Activated CD8-positive, alpha-beta T cell treated with anti-CD3 and anti-CD28 coated beads for 36 hours (primary cell): ENCODE measurements around the gene SLC1A4. TPM values are rescaled to one million over a fixed set of nuclear protein-coding genes. Genes with fewer than 3 reads are reported as not detected.
"Not testable (repeated sequence)": the region's sequence is repeated elsewhere in the genome, so short reads cannot be mapped to it uniquely, and the experiment has no call there.

Source experiments
- ATAC-seq: fragments of 200-7000 bp; cut with Tn5 transposase; one replicate; pipeline ENCODE4 v1.10.0; 2021; ENCODE audit warnings: mild to moderate bottlenecking, moderate library complexity
- CTCF ChIA-PET: fragments of 350-600 bp; sonication (Branson Sonifier 250); formaldehyde crosslinking; loops from one replicate; lab custom pipeline; 2021; ENCODE audit warnings: antibody characterized with exemption; lab: Charles Lee
- POLR2A ChIA-PET: fragments of 350-600 bp; sonication (Branson Sonifier 250); formaldehyde crosslinking; loops from one replicate; lab custom pipeline; 2021; ENCODE audit warnings: antibody characterized with exemption; lab: Charles Lee
- DNase-seq: peaks from one replicate; pipeline ENCODE4 v3.0.0-alpha.2; 2020
- H3K27ac Mint-ChIP-seq: one replicate; pipeline ENCODE4 v1.8.0; 2021; ENCODE audit warnings: mild to moderate bottlenecking, mixed read lengths
- H3K27me3 Mint-ChIP-seq: one replicate; pipeline ENCODE4 v1.8.0; 2021; ENCODE audit warnings: mixed read lengths
- H3K36me3 Mint-ChIP-seq: one replicate; pipeline ENCODE4 v1.8.0; 2021; ENCODE audit warnings: low read depth, mixed read lengths
- H3K4me1 Mint-ChIP-seq: one replicate; pipeline ENCODE4 v1.8.0; 2021; ENCODE audit warnings: low read depth, mixed read lengths
- H3K4me3 Mint-ChIP-seq: one replicate; pipeline ENCODE4 v1.8.0; 2021; ENCODE audit warnings: mild to moderate bottlenecking, moderate library complexity, mixed read lengths
- H3K9me3 Mint-ChIP-seq: one replicate; pipeline ENCODE4 v1.8.0; 2021; ENCODE audit warnings: mixed read lengths
- intact Hi-C: fragments of 100-400 bp; cut with micrococcal nuclease; formaldehyde crosslinking; loops from one replicate; pipeline ENCODE4 v1.10.0; 2022
- total RNA-seq, 2 experiments: library from RNA; stranded (reverse); gene quantifications; one replicate each; pipeline ENCODE4 v1.2.3, GENCODE V29; 2021
- TF ChIP-seq, protein P1 (sequence below): fragments of 200-600 bp; IDR thresholded peaks from one replicate; pipeline ENCODE4 v1.8.0; 2022; ENCODE audit warnings: antibody characterized with exemption, mild to moderate bottlenecking

The SLC1A4 gene
- total RNA-seq, 2 experiments from 2014 or later: 14.6 to 14.9 TPM

DNA sequence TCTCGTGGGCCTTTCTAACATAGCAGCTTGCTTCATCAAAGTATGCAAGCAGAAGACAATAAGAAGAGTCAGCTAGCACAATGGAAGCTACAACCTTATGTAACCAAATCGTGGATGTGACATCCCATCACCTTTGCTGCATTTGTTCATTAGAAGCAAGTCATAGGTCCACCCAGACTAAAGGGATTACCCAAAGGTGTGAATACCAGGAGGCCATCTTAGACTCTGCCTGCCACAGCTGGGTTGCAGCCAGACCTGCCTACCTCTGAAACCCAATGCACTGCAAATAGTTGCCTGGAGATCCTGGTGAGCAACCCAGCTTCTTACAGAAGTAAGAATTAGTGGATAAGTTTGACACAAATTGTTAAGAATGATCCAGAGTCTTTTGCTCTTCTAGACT, 10.6 kb downstream of the SLC1A4 start:
- ATAC-seq (no peak), DNase-seq (no peak)
- Mint-ChIP-seq H3K27ac (no peak overlapping the region), H3K4me3 (no peak overlapping the region), H3K36me3 (peaks cover 15% of the 10 kb centered on the region), H3K9me3 (no peaks in the 10 kb centered on the region), H3K4me1 (peaks cover 2% of the 10 kb centered on the region), H3K27me3 (no peaks in the 10 kb centered on the region)
- intact Hi-C loops: no loop called here
- POLR2A ChIA-PET: interaction anchor here (0.6 to 1.4 kb wide), 2 partner anchors 11 to 14 kb away, joined by 3 to 4 read pairs; no protein-coding TSS in a partner anchor
- CTCF ChIA-PET: interaction anchor here (1.0 to 1.9 kb wide), 4 partner anchors 8 to 82 kb away, joined by 3 to 8 read pairs (median 4); partner anchors contain the start of gene SLC1A4
- TF ChIP-seq, protein P1, sequence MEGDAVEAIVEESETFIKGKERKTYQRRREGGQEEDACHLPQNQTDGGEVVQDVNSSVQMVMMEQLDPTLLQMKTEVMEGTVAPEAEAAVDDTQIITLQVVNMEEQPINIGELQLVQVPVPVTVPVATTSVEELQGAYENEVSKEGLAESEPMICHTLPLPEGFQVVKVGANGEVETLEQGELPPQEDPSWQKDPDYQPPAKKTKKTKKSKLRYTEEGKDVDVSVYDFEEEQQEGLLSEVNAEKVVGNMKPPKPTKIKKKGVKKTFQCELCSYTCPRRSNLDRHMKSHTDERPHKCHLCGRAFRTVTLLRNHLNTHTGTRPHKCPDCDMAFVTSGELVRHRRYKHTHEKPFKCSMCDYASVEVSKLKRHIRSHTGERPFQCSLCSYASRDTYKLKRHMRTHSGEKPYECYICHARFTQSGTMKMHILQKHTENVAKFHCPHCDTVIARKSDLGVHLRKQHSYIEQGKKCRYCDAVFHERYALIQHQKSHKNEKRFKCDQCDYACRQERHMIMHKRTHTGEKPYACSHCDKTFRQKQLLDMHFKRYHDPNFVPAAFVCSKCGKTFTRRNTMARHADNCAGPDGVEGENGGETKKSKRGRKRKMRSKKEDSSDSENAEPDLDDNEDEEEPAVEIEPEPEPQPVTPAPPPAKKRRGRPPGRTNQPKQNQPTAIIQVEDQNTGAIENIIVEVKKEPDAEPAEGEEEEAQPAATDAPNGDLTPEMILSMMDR: no peak

DNA sequence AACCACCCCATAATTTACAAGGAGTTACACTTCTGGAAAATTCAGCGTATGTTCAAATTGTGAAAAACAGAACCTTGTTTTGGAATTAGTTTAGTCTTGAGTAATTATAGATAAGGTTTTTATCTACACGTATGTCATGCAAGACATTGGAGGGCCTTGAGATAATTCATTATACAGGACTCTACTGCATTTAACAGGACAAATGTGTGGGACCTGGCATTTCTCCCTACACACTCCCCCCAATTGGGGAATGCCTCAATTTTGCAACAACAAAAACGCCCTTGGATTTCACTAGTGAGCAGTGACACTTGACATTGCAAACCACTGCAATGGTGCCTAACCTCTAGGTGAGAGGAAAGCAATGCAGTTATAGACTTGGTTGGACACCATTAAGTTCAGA, 11.4 kb downstream of the SLC1A4 start:
- TF ChIP-seq, protein P1: no peak
- intact Hi-C loops: no loop called here
- Mint-ChIP-seq H3K27ac (no peak overlapping the region), H3K4me3 (no peak overlapping the region), H3K27me3 (no peaks in the 10 kb centered on the region), H3K4me1 (peaks cover 2% of the 10 kb centered on the region), H3K9me3 (no peaks in the 10 kb centered on the region), H3K36me3 (peaks cover 20% of the 10 kb centered on the region)
- ATAC-seq (no peak), DNase-seq (no peak)
- ChIA-PET CTCF (no interaction called here), POLR2A (no interaction called here)

DNA sequence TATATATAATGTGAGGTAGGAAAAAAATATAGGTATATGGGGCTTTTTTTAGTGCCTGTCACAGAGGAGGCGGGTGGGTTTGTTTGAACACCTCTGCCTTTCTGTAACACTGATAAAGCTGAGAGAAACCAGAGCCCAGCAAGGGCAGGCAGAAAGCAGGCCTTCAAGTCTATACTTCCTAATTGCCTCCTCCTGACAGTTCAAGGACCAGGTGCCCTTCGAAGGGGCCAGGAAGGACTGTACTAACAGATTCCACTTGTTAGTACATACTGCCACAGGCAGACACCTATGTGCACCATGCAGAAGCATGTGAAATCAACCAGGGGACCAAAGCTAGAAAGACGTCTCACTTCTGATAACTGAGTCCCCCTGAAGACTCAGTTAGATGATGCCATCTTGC, 13.8 kb downstream of the SLC1A4 start:
- ATAC-seq: no peak
- Mint-ChIP-seq H3K36me3 (peaks cover 16% of the 10 kb centered on the region), H3K27me3 (no peaks in the 10 kb centered on the region), H3K9me3 (no peaks in the 10 kb centered on the region), H3K27ac (no peak overlapping the region), H3K4me3 (no peak overlapping the region), H3K4me1 (peaks cover 2% of the 10 kb centered on the region)
- TF ChIP-seq, protein P1: no peak
- no peak for DNase-seq
- ChIA-PET POLR2A (no interaction called here), CTCF (no interaction called here)
- intact Hi-C loops: no loop called here

DNA sequence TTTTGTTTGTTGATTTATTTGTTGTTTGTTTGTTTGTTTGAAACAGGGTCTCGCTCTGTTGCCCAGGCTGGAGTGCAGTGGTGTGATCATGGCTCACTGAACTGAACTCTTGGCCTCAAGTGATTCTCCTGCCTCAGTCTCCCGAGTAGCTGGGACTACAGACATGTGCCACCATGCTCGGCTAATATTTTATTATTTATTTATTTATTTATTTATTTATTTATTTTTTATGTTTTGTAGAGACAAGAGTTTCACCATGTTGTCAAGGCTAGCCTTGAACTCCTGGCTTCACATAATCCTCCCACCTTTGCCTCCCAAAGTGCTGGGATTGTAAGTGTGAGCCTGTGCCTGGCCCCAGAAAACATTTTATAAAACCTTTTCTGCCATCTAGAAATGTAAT, 15.0 kb downstream of the SLC1A4 start:
- H3K4me1 Mint-ChIP-seq, H3K9me3 Mint-ChIP-seq, H3K4me3 Mint-ChIP-seq, intact Hi-C loops, H3K27me3 Mint-ChIP-seq, CTCF ChIA-PET, DNase-seq, ATAC-seq, H3K27ac Mint-ChIP-seq: not testable (repeated sequence)
- POLR2A ChIA-PET: interaction anchor here (0.7 kb wide), 1 partner anchor 58 kb away, joined by 3 read pairs; no protein-coding TSS in a partner anchor
- H3K36me3 Mint-ChIP-seq: peaks cover 16% of the 10 kb centered on the region

DNA sequence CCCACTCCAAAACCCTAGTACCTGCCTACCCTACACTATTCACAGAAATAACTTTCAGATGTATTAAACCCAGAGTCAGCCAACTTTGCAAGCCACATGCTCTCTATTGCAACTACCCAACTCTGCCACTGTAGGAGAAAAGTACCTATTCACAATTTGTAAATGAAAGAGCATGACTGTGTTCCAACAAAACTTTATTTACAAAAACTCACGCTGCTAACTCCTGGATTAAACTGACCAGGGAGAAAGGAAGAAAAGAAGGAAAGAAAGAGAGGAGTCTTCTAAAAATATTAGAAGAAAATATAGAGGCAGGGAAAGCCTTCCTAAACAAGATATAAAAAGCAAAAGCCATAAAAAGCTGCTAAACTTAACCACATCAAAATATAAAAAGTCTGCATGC, 24.6 kb downstream of the SLC1A4 start:
- H3K27ac Mint-ChIP-seq: no peak overlapping the region
- H3K27me3 Mint-ChIP-seq: no peaks in the 10 kb centered on the region
- CTCF ChIA-PET: no interaction called here
- H3K4me3 Mint-ChIP-seq: no peak overlapping the region
- DNase-seq: no peak
- ATAC-seq: no peak
- intact Hi-C loops: no loop called here
- no peaks in the 10 kb centered on the region for H3K9me3 Mint-ChIP-seq
- H3K4me1 Mint-ChIP-seq: no peaks in the 10 kb centered on the region
- peaks cover 42% of the 10 kb centered on the region for H3K36me3 Mint-ChIP-seq
- TF ChIP-seq, protein P1: no peak
- POLR2A ChIA-PET: no interaction called here
